Right lung (tissue), 10 donors: ENCODE data around the gene PPP1R14B. TPM values are rescaled to one million over a fixed set of nuclear protein-coding genes. Genes with fewer than 3 reads are reported as not detected.

Experiments
- DNase-seq, 2 donors: peaks; one replicate each; pipeline ENCODE4 v3.0.0-alpha.2; 2013
- long read RNA-seq, 8 donors: transcript quantifications; one replicate each; lab custom pipeline, GENCODE V29; 2026
- polyA plus RNA-seq, 5 donors: library from polyadenylated mRNA; unstranded; fragments of 120-200 nt; gene quantifications; one replicate each; pipeline versions ENCODE4 v1.2.1 to v1.2.3, GENCODE V29; 2013; ENCODE audit warnings: inconsistent platforms in 1 of 5, low replicate concordance in 1 of 5; ENCODE audit not compliant: insufficient read length in 5 of 5, insufficient read depth in 1 of 5

The PPP1R14B gene, protein sequence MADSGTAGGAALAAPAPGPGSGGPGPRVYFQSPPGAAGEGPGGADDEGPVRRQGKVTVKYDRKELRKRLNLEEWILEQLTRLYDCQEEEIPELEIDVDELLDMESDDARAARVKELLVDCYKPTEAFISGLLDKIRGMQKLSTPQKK
- 100 to 1,000 TPM in 1 of 5 donors, 10 to 100 TPM in 4; 63.2 to 139 (median 70.0) TPM for polyA plus RNA-seq
- long read RNA-seq, donor 1, transcript PPP1R14B-201 (4 exons, 982 nt) = major isoform, 121 of 138 reads
- long read RNA-seq, donor 1, partial matches to known transcripts = 5 of 138 reads
- long read RNA-seq, donor 1, other reads (novel, unspliced or antisense) = 12 of 138 reads
- long read RNA-seq, donor 2, transcript PPP1R14B-201 (4 exons, 982 nt) = major isoform, 90 of 100 reads
- long read RNA-seq, donor 2, partial matches to known transcripts = 0 of 100 reads
- long read RNA-seq, donor 2, other reads (novel, unspliced or antisense) = 9 of 100 reads
- long read RNA-seq, donor 3, transcript PPP1R14B-201 (4 exons, 982 nt) = major isoform, 78 of 82 reads
- long read RNA-seq, donor 3, partial matches to known transcripts = 0 of 82 reads
- long read RNA-seq, donor 3, other reads (novel, unspliced or antisense) = 0 of 82 reads
- long read RNA-seq, donor 4, transcript PPP1R14B-201 (4 exons, 982 nt) = major isoform, 44 of 45 reads
- long read RNA-seq, donor 4, partial matches to known transcripts = 0 of 45 reads
- long read RNA-seq, donor 4, other reads (novel, unspliced or antisense) = 0 of 45 reads
- long read RNA-seq, donor 5, transcript PPP1R14B-201 (4 exons, 982 nt) = major isoform, 132 of 140 reads
- long read RNA-seq, donor 5, partial matches to known transcripts = 0 of 140 reads
- long read RNA-seq, donor 5, other reads (novel, unspliced or antisense) = 6 of 140 reads
- long read RNA-seq, donor 6, transcript PPP1R14B-201 (4 exons, 982 nt) = major isoform, 100 of 107 reads
- long read RNA-seq, donor 6, partial matches to known transcripts = 0 of 107 reads
- long read RNA-seq, donor 6, other reads (novel, unspliced or antisense) = 5 of 107 reads
- long read RNA-seq, donor 7, transcript PPP1R14B-201 (4 exons, 982 nt) = major isoform, 98 of 109 reads
- long read RNA-seq, donor 7, partial matches to known transcripts = 0 of 109 reads
- long read RNA-seq, donor 7, other reads (novel, unspliced or antisense) = 11 of 109 reads
- long read RNA-seq, donor 8, transcript PPP1R14B-201 (4 exons, 982 nt) = major isoform, 50 of 51 reads
- long read RNA-seq, donor 8, partial matches to known transcripts = 0 of 51 reads
- long read RNA-seq, donor 8, other reads (novel, unspliced or antisense) = 0 of 51 reads

GRCh38 chr11:64246871-64247728 is at the start of gene PPP1R14B:
PPP1R14B (minus strand) TSS chr11:64246943; CDS start chr11:64246673, 270 bp downstream.
- peak; percentile 81 for DNase-seq

- DNase-seq = no peak
Measured at GRCh38 chr11:64296236-64296635, 49.5 kb upstream of the PPP1R14B start.

DNA sequence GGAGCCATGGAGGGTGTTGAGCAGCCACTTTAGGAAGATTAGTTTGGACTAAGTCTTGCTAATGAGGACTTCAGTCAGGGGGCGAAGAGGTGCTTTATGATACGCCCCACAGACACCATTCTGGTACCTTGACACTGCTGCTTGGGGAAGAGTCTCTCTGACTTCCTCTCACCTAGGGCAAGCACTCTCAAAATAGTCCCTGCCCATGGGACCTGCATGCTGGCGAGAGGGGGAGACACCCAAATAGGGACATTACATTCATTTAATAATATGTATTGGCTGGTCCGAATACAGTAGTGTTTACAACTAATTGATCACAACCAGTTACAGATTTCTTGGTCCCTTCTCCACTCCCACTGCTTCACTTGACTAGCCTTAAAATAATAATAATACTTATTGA is 49.0 kb upstream of the PPP1R14B start:
- DNase-seq = no peak

GRCh38 chr11:64294774-64295173 is 48.0 kb upstream of the PPP1R14B start:
- no peak for DNase-seq

DNA sequence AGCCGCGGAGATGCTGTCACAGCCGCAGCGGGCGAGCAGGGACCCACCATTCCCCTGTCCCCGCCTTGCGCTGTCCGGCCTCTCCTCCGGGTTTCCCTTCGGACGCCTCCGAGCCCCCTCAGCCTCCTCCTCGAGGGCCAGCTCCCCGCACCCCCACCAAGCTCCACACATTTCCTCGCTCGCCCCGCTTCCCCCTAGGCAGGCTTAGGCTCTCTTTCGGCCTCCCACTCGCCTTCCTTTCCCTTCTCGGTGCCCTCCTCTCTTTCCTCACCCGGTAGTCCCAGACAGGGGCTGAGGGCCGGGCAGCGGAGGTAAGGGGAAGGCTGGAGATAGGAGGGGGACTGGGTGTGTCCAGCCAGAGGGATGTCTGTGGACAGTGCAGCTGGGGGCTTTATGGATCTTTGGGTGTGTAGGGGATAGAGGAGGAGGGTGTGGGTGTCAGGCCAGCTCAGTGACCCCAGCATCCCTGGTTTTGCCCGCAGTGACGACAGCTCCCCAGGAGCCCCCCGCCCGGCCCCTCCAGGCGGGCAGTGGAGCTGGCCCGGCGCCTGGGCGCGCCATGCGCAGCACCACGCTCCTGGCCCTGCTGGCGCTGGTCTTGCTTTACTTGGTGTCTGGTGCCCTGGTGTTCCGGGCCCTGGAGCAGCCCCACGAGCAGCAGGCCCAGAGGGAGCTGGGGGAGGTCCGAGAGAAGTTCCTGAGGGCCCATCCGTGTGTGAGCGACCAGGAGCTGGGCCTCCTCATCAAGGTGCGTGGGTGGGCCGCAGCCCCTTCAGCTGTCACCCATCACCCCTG is 45.9 kb upstream of the PPP1R14B start:
- DNase-seq = no peak

DNA sequence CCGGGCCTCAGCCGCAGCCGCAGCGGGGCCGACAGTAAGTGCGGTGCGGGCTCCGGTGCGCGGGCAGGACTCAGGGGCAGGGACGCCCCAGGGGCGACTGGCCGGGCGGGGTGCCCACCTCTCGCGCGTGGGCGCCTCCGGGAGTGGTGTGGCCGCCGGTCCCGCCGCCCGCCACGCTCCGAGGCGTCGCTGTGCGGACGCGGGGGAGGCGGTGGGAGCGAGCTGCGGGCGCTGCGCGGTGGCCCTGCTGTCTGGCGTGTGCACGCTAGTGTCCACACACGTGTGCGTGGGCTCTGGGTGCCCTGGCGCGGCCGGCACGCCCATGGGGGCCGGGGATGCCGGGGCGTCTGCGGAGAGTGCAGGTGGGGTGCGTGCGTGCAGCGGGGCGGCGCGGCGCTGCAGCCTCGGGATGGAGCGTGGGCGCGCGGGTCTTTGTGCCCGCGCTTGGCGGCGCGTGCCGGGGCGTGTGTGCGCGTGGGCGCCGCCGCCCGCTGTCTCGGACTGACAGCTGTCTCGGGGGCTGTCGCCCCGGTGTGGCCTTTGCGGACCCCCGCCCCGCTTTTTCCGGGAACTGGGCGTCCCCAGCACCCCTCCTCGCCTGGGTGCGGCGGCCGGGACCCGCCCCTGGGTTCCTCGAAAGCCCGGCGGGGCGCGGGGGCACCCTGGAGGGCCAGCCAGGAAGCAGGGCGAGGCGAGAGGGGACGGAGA is 45.2 kb upstream of the PPP1R14B start:
- DNase-seq = no peak

GRCh38 chr11:64291262-64291751 is 44.6 kb upstream of the PPP1R14B start, which contains the start of gene KCNK4:
KCNK4 (plus strand) TSS chr11:64291302; CDS start chr11:64293019, 1,717 bp downstream.
- no peak for DNase-seq

DNA sequence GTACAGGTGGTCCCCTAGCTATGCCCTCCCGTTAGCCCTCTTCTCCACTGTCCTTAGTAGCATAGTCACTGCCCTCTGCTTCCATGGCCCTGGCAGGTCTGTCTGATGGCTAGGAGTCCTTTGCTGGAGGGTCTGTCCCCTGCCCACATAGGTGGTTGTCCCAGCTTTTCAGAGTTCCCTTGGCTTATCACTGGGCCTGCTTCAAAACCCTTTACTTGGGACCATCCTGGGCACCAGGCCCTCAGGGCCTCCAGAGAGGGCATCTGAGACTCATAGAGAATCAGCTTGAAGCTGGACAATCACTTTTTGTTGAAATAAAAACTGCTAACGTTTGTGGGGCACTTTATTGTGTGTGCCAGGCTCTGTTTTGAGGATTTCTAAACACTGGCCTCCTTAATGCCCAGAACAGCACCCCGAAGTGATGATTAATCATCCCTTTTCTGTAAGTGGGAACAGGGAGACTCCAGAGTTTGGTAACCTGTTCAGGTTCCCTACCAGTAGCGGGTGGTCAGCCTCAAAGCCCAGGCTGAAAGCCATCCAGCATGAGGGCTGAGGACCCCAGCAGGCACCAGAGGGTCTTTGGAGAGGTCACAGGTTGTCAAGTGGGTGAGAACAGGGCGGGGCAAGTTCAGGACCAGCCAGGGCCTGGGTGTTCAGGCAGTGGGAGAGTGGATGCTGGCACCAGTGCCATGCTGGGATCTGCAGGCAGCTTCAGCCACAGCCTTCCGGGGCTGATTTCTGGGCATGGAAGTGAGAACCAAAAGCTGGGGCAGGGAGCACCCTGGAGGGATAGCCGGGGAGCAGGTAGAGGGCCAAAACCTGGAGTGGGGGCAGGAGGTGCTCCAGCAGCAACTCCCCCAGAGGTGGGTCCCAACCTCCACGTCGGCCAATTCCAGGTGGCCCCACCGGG is 43.9 kb upstream of the PPP1R14B start:
- DNase-seq = no peak

- DNase-seq = no peak
Measured at GRCh38 chr11:64289002-64289564, 42.3 kb upstream of the PPP1R14B start.

DNA sequence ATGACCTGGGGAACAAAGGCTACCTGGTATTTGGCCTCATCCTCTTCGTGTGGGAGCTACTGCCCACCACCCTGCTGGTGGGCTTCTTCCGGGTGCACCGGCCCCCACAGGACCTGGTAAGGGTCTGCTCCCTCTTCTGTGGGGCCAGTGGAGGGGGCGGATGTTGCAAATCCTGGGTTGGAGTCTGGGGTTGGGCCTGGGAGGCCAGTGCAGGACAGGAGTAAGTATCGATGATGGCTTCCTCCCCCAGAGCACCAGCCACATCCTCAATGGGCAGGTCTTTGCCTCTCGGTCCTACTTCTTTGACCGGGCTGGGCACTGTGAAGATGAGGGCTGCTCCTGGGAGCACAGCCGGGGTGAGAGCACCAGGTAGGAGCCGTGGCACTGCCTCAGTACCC is 41.6 kb upstream of the PPP1R14B start:
- DNase-seq = no peak

DNA sequence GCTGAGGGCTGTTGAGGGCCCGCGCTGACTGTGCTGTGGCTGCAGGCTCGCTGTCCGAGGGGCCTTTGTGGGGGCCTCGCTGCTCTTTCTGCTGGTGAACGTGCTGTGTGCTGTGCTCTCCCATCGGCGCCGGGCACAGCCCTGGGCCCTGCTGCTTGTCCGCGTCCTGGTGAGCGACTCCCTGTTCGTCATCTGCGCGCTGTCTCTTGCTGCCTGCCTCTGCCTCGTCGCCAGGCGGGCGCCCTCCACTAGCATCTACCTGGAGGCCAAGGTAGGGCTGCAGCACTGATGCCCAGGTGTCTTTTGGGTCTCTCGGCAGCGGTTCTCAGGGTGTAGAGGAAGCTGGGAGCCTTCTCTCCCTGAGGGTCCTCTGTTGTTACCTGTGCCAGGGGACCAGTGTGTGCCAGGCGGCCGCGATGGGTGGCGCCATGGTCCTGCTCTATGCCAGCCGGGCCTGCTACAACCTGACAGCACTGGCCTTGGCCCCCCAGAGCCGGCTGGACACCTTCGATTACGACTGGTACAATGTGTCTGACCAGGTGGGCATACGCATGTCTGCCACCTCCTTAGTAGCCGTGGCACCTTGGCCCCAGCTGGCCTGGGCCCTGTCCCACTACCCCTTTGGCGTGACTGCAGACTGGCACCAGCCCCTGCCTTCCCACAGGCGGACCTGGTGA is 41.1 kb upstream of the PPP1R14B start:
- no peak for DNase-seq

DNA sequence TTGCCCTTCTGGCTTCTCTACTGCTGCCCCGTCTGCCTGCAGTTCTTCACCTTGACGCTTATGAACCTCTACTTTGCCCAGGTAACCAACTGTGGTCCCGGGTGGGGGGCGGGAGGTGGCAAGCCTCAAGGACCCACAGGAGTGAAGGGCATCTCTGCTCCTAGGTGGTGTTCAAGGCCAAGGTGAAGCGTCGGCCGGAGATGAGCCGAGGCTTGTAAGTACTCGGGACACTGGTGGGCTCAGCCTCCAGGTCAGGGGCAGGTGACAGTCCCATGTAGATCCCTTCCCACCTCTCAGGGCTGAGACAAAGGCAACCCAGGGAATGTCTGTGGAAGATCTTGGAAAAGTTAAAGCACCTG is 40.0 kb upstream of the PPP1R14B start:
- DNase-seq = no peak

- DNase-seq = no peak
Measured at GRCh38 chr11:64285885-64286800, 39.4 kb upstream of the PPP1R14B start.

DNA sequence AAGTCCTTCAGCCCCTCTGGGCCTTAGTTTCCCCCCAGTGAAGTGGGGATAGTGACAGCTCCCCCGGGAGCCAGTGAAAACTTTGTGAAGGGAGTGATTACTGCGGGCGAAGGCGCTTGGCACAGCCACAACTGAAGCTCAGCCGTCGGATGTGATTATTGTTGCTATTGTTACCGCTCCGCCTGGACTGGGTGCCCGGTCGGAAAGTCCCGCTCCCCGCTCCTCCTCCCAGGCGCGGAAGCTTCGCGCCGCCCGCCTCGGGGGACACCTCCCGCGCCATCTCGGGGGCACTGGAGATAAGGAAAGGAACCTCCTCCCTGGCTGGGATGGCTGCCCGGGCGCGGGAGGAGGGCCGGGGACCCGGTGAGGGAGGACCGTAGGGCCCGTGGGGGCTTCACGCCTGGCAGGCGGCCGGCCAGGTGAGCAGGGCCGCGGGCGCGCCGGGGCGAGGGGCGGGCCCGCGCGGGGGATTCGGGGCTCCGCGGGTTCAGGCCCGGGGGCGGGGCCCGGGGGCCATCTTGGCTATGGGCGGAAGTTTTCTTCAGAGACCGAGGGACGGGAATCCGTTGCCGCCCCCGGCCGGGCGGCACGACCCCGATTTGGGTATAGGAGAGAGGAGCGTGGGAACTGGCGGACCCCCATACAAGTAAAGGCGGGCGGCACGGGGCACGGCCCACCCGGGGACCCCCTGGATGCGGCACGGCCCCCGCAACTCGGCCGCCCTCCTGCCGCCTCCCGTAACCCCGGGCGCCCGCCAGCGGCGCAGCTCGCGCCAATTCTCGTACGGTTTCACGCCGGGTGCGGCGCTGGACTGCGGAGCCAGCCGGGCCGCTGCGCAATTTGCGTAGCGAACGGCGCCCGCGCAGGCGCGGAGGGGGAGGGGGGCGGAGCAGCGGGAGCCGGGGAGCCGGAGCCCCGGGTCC is 38.5 kb upstream of the PPP1R14B start, which contains the start of gene GPR137:
Gene GPR137 (plus strand): TSS at position 887 of the 923 bp plus-strand sequence. CDS start 677 bp downstream, outside the sequence.
- peak; percentile 90 to 91 for DNase-seq
